ENCODE results near the gene ZFTA.
"Not testable (repeated sequence)": the region's sequence is repeated elsewhere in the genome, so short reads cannot be mapped to it uniquely, and the experiment has no call there.

DNA sequence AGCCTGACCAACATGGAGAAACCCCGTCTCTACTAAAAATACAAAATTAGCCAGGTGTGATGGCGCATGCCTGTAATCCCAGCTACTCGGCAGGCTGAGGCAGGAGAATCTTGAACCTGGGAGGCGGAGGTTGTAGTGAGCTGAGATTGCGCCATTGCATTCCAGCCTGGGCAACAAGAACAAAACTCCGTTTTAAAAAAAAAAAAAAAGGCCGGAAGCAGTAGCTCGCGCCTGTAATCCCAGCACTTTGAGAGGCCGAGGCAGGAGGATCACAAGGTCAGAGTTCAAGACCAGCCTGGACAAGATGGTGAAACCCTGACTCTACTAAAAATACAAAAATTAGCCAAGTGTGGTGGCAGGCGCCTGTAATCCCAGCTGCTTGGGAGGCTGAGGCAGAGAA is 41.8 kb upstream of the ZFTA start:
- TF ChIP-seq, protein P1, sequence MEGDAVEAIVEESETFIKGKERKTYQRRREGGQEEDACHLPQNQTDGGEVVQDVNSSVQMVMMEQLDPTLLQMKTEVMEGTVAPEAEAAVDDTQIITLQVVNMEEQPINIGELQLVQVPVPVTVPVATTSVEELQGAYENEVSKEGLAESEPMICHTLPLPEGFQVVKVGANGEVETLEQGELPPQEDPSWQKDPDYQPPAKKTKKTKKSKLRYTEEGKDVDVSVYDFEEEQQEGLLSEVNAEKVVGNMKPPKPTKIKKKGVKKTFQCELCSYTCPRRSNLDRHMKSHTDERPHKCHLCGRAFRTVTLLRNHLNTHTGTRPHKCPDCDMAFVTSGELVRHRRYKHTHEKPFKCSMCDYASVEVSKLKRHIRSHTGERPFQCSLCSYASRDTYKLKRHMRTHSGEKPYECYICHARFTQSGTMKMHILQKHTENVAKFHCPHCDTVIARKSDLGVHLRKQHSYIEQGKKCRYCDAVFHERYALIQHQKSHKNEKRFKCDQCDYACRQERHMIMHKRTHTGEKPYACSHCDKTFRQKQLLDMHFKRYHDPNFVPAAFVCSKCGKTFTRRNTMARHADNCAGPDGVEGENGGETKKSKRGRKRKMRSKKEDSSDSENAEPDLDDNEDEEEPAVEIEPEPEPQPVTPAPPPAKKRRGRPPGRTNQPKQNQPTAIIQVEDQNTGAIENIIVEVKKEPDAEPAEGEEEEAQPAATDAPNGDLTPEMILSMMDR (IDR thresholded peaks at IDR 0.05), result not testable (repeated sequence)
- TF ChIP-seq POLR2A (IDR thresholded peaks at IDR 0.05), result not testable (repeated sequence)
